Measurements from ENCODE around the gene SEC61G.

GRCh38 chr7:54802114-54802513 is 43.1 kb upstream of the SEC61G start:
- TF ChIP-seq CTCF (IDR thresholded peaks at IDR 0.05; ENCODE audit: insufficient read depth, low read length, poor library complexity, severe bottlenecking) (no peak), EZH2phosphoT487 (conservative IDR thresholded peaks at IDR 0.05; ENCODE audit: low read length) (no peak)
